Stomach (tissue), 4 donors: ENCODE data around the gene EID2.

Source experiments
- CTCF ChIP-seq, 7 experiments: fragments of 450-650 bp in 4 of 7; fragments of 200-600 bp in 3 of 7; sonication (generic) in 3 of 7; IDR thresholded peaks; one replicate each; pipeline ENCODE4 v1.5.1; 2016 to 2019; ENCODE audit warnings: antibody characterized with exemption in 7 of 7, control low read depth in 2 of 7, mild to moderate bottlenecking in 1 of 7
- EP300 ChIP-seq: sonication (generic); formaldehyde crosslinking; IDR thresholded peaks from one replicate; pipeline ENCODE4 v1.6.1; 2017; ENCODE audit warnings: antibody characterized with exemption
- POLR2A ChIP-seq, 4 donors: fragments of 450-650 bp; IDR thresholded peaks; one replicate each; pipeline ENCODE4 v1.6.1; 2016; ENCODE audit warnings: antibody characterized with exemption in 4 of 4, control low read depth in 2 of 4, mild to moderate bottlenecking in 1 of 4, moderate library complexity in 1 of 4
- POLR2AphosphoS5 ChIP-seq, 3 donors: sonication (generic); formaldehyde crosslinking; IDR thresholded peaks; one replicate each; pipeline ENCODE4 v1.6.1; 2016; ENCODE audit warnings: antibody characterized with exemption in 3 of 3

GRCh38 chr19:39557811-39558623, 18.1 kb upstream of the EID2 start:
- TF ChIP-seq POLR2AphosphoS5 (IDR thresholded peaks at IDR 0.05): no peak
- no peak for TF ChIP-seq CTCF (IDR thresholded peaks at IDR 0.05)
- no peak for TF ChIP-seq POLR2A (IDR thresholded peaks at IDR 0.05)
- TF ChIP-seq EP300: no peak
